NT2/D1 (cell line): ENCODE results near the gene HOXA10.

Experiments
- SUZ12 ChIP-seq: IDR thresholded peaks from 2 replicates; pipeline ENCODE4 v1.6.1; 2011; ENCODE audit not compliant: insufficient read length, insufficient read depth; ENCODE audit errors: extremely low read depth
- YY1 ChIP-seq: IDR thresholded peaks from 2 replicates; pipeline ENCODE4 v1.6.1; 2011; ENCODE audit not compliant: insufficient read length, insufficient read depth

DNA sequence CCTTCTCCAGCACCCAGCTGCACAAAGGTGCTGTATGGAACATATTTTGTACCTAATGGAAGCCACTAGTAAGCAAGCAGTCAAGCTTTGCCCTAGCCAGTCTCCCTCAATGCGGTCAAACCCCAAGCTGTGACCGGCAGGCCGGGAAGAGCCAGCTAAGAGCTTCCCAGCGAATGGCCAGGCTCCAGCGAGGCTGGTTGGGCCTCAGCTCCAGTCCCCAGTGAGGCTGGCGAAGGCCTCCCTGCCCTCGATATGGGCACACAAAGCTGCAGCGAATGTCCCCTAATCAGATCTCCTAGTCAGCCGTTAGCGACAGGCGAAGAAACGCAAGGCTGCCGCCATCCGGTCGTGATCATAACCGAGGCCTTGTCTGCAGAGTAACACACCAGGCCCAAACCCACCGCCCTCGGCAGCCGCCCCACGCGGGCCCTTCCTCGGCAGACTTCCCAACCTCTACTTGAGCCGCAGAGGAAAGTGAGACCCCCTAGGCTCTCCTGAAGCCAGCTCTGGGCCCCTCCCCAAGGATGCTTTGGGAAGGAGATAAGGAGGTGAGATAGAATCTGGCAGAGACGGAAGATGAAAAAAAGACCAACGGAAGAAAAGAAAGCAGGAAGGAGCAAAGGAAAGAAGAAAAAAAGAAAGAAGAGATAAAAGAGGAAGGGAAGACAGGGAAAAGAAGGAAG lies 5.7 kb downstream of the HOXA10 start:
- TF ChIP-seq YY1 = no peak
- peak; percentile 92 for TF ChIP-seq SUZ12
